GM18505 (cell line): Measurements from ENCODE around the gene ACSS1.

Experiments used
- ATAC-seq: cut with Tn5 transposase; IDR thresholded peaks from one replicate; pipeline ENCODE4 v1.9.1; 2021; ENCODE audit not compliant: unreplicated experiment
- POLR2A ChIP-seq: IDR thresholded peaks from 4 replicates; pipeline ENCODE4 v1.6.1; 2011; ENCODE audit warnings: borderline replicate concordance; ENCODE audit not compliant: insufficient read depth, insufficient read length; ENCODE audit errors: extremely low read depth

Gene ACSS1

DNA sequence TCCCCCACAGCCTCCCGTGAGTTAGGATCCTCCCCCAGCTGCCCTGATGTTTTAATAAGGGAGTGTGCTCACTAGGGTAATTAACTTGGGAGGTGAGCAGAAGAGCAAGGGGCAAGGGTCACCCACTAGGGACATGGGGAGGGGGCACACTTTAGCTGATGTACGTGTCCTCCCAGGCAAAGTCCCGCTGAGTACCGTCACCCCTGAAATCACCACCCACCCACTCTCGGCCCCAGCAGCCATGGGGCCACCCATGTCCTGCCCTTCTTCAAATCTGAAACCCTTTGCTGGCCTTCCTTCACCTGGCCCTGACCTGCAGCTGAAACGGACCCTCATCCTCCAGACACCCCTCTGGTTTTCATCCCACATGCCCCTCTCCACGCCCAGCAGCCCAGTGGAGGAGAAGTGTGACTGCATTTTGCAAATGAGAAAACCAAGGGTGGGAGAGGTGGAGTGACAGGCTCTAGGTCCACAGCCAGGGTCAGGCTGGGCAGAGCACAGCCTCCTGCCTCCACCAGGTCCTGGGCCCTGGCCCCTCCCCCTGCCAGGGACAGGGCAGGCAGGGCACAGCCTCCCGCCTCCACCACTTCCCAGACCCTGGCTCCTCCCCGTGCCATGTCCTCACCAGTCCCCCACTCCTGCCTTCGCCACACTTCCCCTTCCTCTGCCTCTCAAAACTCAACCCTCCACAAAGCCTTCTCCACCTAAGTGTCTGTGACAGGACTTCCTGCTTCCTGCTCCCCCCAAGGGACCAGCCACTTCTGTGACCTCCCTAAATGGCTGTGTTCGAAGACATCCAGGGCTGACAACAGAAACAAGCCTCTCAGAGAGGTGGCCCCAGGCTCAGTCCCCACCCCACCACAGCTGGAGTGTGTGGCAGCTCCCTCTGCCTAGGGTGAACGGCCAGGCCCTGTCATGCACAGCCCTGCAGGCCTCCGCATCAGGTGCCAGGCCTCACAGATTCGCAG is 15.1 kb downstream of the ACSS1 start:
- peak; percentile 93 for ATAC-seq
- peak; percentile 23 for TF ChIP-seq POLR2A

DNA sequence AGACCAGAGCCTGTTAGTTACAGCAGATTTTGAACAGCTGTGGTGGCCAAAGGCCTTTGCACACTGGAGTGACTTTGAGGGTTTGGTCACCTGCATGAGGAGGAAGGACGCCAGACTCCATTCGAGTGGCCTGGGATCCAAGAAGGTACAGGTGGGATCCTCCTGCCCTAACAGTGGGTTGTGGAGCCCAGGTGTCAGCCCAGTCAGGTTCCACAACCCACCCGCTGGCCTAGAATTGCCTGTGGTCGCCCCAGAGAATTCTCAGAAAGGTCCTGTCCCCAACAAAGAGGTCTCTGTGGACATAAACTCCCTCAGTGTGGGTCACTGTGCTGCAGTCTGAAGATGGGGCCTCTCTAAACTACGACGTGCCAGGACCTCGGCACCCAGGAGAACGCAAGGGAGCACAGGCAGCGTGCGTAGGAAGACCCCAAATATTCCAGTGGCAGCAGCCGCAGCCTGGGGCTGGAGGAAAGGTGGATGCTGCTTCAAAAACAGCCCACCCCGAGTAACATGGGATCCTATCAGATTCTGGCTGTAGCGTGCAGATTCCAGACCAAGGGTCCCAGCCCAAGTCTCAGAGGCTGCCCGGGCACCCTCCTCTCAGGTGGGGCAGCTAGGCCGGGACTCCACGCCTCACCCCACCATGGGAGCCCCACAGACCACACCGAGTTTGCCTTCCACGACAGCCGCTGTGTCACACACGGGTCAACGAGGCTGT is 16.0 kb downstream of the ACSS1 start:
- ATAC-seq, result no peak
- no peak for TF ChIP-seq POLR2A

DNA sequence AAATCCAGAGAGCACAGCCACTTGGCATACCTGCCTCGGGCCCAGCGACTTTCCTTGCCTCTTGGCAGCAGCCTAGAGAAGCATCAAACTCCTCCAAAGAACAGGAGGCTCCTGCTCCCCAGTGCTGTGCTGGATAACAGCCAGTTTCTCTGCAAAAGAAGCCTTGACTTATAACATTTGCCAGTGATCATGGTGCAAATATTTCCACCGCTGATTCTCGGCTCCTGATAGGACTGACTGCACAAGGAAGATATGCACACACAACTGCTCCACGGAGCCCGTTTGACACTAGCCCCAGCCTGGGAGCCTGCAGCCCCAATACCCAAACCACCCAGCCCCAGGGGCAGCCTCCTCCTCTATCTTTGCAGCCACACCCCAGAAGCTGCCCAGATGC is 17.5 kb downstream of the ACSS1 start:
- ATAC-seq, result no peak

DNA sequence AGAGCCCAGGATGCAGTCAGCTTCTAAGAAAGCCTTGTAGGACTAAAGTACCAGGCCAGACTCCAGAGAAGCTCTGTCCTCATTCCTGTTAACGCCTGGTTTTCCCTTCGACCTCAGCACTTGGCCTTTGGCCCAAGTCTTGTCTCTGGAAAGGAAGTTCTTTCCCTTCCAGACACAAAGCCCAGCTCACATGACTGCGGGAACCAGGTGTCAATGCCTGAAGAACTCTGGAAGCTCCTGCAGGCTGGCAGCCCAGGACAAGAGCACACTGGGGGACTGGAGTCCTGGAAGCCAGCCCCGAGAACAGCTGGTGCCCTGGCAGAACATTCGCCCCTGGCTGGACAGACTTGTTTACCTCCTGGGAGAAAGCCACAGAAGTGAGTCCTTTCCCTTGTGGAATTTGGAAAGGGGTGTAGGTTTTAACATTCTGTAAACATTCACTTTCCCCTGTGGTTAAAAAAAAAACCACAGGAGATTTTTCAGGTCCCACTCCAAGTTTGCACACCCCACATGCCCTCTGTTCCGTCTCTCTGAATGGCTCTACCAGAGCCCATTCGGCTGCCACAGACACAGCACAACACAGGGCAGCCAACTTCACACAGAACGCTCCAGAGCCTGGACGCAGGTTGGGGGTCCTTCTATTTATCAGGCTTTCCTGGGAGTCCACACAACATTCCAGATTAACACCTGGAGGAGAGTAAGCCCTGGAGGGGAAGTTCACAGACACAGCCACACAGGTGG is 18.1 kb downstream of the ACSS1 start:
- no peak for ATAC-seq
- no peak for TF ChIP-seq POLR2A

More for the DNA sequence above, 17.5 kb downstream of the ACSS1 start:
- no peak for TF ChIP-seq POLR2A

DNA sequence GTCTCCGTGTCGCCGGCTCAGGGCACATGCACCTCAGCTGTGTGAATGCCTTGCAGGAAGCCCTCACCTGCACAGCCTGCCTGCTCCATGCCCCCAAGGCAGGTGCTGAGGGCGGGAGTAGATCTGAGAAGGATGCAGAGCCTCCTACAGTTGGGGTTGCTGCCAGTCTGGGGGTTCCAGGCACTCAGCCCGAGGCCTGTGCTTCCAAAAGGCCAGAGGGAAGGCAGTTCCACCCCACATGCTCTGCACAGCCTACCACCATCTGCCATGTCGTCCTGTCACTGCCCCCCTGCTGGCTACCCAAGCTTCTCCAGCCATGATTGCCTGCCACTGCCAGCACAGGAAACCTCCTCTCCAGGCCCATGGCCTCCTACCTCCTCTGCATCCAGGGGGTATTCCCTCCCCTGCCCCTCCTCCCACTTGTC is 19.3 kb downstream of the ACSS1 start:
- no peak for ATAC-seq
- no peak for TF ChIP-seq POLR2A

DNA sequence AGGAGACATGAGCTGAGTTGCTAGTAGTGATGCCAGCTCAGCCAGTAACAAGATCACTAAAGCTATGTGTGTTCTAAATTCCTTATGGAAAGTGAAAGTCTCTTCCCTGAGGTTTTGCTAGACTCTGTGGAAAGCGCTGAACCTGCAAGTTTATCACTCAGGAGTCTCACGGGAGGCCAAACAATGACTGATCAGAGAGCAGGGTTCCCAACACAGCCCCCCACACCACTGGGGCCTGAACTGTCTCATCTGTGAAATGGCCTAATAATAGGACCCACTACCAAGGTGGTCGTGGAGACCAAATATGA is 19.9 kb downstream of the ACSS1 start:
- no peak for TF ChIP-seq POLR2A
- ATAC-seq, result no peak

DNA sequence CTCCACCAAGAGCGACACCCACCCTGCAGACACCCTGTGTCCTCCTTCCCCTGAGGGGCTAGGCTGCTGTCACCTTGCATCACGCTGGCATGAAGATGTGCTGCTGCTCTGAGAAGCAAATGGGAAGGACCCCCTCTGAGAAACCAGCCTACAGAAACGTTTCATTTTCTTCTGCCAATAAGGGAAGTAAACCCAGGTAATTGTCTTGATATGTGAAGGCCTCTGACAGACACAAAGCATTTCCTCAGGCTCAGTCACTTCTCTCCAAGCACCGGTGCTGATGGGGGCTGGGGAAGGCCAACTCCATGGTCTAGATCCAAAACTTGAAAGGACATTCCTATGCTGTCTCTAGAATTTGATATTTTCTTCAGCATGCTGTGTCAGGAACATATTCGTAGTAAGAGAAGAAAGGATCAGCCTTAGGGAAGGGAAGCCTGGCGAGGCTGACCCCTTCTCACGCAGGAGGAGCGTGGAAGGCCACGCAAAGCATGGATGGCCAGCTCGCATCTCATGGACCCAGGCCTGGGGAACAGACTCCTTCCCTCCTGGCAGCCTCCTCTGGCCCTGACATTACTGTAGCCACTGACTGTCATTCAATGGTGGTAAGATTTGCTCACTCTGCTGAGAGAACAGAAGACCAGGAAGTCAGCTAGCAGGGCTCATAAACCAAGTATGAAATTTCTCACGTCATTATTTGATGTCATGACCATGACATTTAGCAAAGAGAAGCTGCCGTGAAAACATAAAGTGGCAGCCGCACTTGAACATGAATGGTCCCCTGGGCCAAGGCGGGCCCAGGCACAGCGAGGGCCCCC is 20.4 kb downstream of the ACSS1 start:
- TF ChIP-seq POLR2A, result no peak
- ATAC-seq, result no peak

GRCh38 chr20:25036331-25036936 is 21.5 kb downstream of the ACSS1 start:
- ATAC-seq, result no peak
- no peak for TF ChIP-seq POLR2A

DNA sequence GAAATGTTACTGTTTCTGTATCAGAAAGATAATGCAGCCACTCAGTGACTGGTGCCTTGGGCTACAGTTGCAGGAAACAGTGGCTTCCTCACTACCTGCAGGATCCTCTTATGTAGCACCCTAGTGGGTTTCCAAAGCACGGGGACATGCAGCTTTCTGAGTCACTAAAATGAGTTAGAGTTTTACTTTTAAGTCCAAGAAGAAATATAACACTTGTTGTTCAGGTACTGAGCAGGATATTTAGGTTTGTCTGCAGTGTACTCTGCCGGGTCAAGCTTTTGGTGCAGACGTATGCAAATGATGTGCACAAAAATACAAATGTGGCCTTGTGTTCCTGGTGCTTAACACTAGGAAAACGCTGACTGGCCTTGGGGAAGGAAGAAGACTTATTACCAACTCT is 22.0 kb downstream of the ACSS1 start:
- ATAC-seq, result no peak
- TF ChIP-seq POLR2A, result no peak

GRCh38 chr20:25033924-25034300 is 24.0 kb downstream of the ACSS1 start:
- no peak for ATAC-seq

DNA sequence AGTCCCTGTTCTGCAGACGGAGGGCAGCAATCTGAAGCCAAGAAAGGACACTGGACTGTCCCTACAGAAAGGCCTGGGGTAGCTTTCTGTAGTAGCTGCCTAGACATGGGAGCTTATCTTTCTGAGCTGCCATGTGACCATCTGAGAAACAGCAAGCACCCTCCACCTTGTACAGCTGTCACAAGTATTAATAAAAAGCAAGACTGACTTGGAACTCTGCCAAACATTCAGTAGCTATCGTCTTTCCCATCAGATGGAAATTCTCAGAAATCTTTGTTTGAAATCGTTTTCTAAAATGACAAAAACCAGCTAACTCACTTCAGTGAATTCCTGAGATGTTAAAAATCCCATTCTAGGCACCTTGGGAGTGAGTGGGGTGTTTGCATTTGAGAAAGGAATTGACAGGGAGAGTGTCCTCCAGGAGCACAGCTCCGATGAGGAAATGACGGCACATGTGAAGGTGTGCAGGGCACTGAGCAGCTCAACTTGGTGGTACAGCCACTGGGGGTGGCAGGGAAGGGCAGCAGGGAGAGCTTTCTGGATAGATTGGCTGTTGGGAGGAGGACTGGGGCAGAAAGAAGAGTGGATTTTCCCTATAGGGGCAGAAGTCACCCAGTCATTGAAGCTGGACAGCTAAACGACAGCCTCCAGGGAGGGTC is 24.5 kb downstream of the ACSS1 start:
- TF ChIP-seq POLR2A, result no peak
- no peak for ATAC-seq

More at GRCh38 chr20:25033924-25034300, 24.0 kb downstream of the ACSS1 start:
- TF ChIP-seq POLR2A, result no peak
